Neural progenitor cell (in vitro differentiated cells): ENCODE measurements around the gene KASH5. TPM values are rescaled to one million over a fixed set of nuclear protein-coding genes. Genes with fewer than 3 reads are reported as not detected.

ENCODE experiments used
- DNase-seq: peaks from one replicate; pipeline ENCODE4 v3.0.0-alpha.2; 2016; ENCODE audit warnings: low spot score
- H2AFZ ChIP-seq: fragments of 200-600 bp; sonication (generic); replicated peaks from 2 replicates; pipeline ENCODE4 v1.6.1; 2016; ENCODE audit warnings: antibody characterized with exemption
- H3F3A ChIP-seq: fragments of 200-600 bp; sonication (generic); 2 replicates; pipeline ENCODE4 v1.6.1; 2016; ENCODE audit warnings: antibody characterized with exemption, low read depth
- H3K27ac ChIP-seq: fragments of 200-600 bp; sonication (generic); 2 replicates; pipeline ENCODE4 v1.5.1; 2016; ENCODE audit warnings: mild to moderate bottlenecking
- H3K27me3 ChIP-seq: fragments of 200-600 bp; sonication (generic); 2 replicates; pipeline ENCODE4 v1.6.1; 2016; ENCODE audit warnings: mild to moderate bottlenecking, moderate library complexity
- H3K36me3 ChIP-seq: fragments of 200-600 bp; sonication (generic); 2 replicates; pipeline ENCODE4 v1.5.1; 2016
- H3K4me1 ChIP-seq: fragments of 200-600 bp; sonication (generic); 2 replicates; pipeline ENCODE4 v1.6.1; 2016; ENCODE audit warnings: mixed run types
- H3K4me2 ChIP-seq: fragments of 200-600 bp; sonication (generic); 2 replicates; pipeline ENCODE4 v1.6.1; 2016
- H3K4me3 ChIP-seq: fragments of 200-600 bp; sonication (generic); 2 replicates; pipeline ENCODE4 v1.5.1; 2016
- H3K79me2 ChIP-seq: fragments of 200-600 bp; sonication (generic); 2 replicates; pipeline ENCODE4 v1.6.1; 2016; ENCODE audit warnings: low read depth
- H3K9ac ChIP-seq: fragments of 200-600 bp; sonication (generic); 2 replicates; pipeline ENCODE4 v1.6.1; 2016
- H3K9me3 ChIP-seq: fragments of 200-600 bp; sonication (generic); 2 replicates; pipeline ENCODE4 v1.5.1; 2016; ENCODE audit warnings: low read depth
- H4K20me1 ChIP-seq: fragments of 200-600 bp; sonication (generic); 2 replicates; pipeline ENCODE4 v1.6.1; 2016; ENCODE audit warnings: low read depth
- H3K27ac Mint-ChIP-seq: 3 replicates; pipeline ENCODE4 v1.8.0; 2021; ENCODE audit warnings: mixed read lengths
- H3K27me3 Mint-ChIP-seq: 2 replicates; pipeline ENCODE4 v1.8.0; 2022; ENCODE audit warnings: low read depth, mild to moderate bottlenecking, inconsistent platforms, moderate library complexity, mixed read lengths; ENCODE audit not compliant: insufficient read depth
- H3K36me3 Mint-ChIP-seq: 3 replicates; pipeline ENCODE4 v1.8.0; 2021; ENCODE audit warnings: mixed read lengths
- H3K4me1 Mint-ChIP-seq: 3 replicates; pipeline ENCODE4 v1.8.0; 2021; ENCODE audit warnings: mixed read lengths
- H3K4me3 Mint-ChIP-seq: 3 replicates; pipeline ENCODE4 v1.8.0; 2021; ENCODE audit warnings: mild to moderate bottlenecking, moderate library complexity, mixed read lengths
- H3K9me3 Mint-ChIP-seq: 3 replicates; pipeline ENCODE4 v1.8.0; 2020; ENCODE audit warnings: mixed read lengths
- CTCF ChIP-seq: fragments of 200-600 bp; sonication (generic); IDR thresholded peaks from 2 replicates; pipeline ENCODE4 v1.5.1; 2017; ENCODE audit warnings: antibody characterized with exemption, mild to moderate bottlenecking
- EZH2 ChIP-seq: fragments of 200-600 bp; sonication (generic); IDR thresholded peaks from 2 replicates; pipeline ENCODE4 v1.6.1; 2017; ENCODE audit warnings: antibody characterized with exemption, mild to moderate bottlenecking, moderate library complexity
- EZH2phosphoT487 ChIP-seq: fragments of 200-600 bp; sonication (generic); IDR thresholded peaks from 2 replicates; pipeline ENCODE4 v1.6.1; 2017; ENCODE audit warnings: antibody characterized with exemption
- total RNA-seq: library from RNA; depleted of rRNA; stranded (reverse); fragments of >200 nt; gene quantifications from 2 replicates; pipeline ENCODE4 v1.2.3, GENCODE V29; 2015; ENCODE audit warnings: low replicate concordance

The KASH5 gene
- total RNA-seq, 1 donor from 2014 or later = not detected

- H3K27ac ChIP-seq = no peak overlapping the region
- H2AFZ ChIP-seq = no peak overlapping the region
- Mint-ChIP-seq H3K9me3 (peaks cover 24% of the 10 kb centered on the region), H3K36me3 (peaks cover 2% of the 10 kb centered on the region), H3K27ac (no peak overlapping the region), H3K27me3 (peaks cover 14% of the 10 kb centered on the region), H3K4me3 (no peak overlapping the region), H3K4me1 (no peaks in the 10 kb centered on the region)
- no peak for TF ChIP-seq CTCF
- TF ChIP-seq EZH2 = no peak
- TF ChIP-seq EZH2phosphoT487 = no peak
- no peak for DNase-seq
- H3K27me3 ChIP-seq = no peaks in the 10 kb centered on the region
- no peak overlapping the region for H3K4me3 ChIP-seq
- H3K4me1 ChIP-seq = no peaks in the 10 kb centered on the region
- peaks cover 3% of the 10 kb centered on the region for H3K9me3 ChIP-seq
- H3K4me2 ChIP-seq = no peak overlapping the region
- H3F3A ChIP-seq = no peaks in the 10 kb centered on the region
- H3K36me3 ChIP-seq = no peaks in the 10 kb centered on the region
- H3K9ac ChIP-seq = no peak overlapping the region
- H4K20me1 ChIP-seq = no peaks in the 10 kb centered on the region
- no peaks in the 10 kb centered on the region for H3K79me2 ChIP-seq
These were observed 4.5 kb upstream of the KASH5 start for GRCh38 chr19:49383599-49383998.

- no peak overlapping the region for H3K4me3 ChIP-seq
- Mint-ChIP-seq H3K27ac (no peak overlapping the region), H3K27me3 (peaks cover 16% of the 10 kb centered on the region)
These were observed 1.4 kb downstream of the KASH5 start for GRCh38 chr19:49389406-49389805.

DNA sequence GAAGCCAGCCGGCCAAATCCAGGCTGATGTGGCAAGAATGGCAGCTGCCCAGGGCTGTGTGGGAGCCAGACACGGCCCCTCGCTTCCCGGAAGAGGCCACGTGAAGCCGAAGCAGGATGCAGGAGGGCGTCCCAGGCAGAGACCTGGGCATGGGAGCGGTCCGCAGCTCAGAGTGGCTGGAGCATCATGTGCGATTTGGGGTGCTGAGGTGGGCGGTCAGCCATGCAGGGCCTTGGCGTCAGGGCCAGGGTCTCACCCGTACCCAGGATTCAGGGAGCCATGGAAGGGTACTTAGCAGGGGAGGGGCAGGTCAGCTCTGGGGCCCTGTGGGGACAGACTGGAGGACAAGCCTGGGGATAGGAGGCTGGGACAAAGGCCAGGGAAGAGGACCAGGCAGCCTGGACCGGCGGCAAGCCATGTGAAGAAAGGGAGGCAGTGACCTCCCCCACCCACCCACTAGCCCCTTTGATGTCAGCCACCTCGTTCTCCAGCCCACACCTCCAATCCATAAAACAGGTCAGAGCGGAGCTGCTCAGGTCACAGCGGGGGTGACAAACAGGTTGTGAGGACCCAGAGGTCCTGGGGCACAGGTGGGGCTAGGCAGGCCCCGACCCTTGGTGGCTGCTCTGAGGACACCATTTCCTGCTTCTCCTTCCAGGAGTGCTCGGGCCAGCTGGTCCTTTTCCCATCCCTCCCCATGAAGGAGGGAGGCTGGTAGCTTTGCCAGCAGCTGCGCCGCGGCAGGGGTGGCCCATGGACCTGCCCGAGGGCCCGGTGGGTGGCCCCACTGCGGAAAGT lies 2.3 kb downstream of the KASH5 start:
- peak overlapping the region; percentile 38 for H3K4me3 Mint-ChIP-seq
- H3K9ac ChIP-seq = no peak overlapping the region
- H3K27ac Mint-ChIP-seq = no peak overlapping the region
- H3F3A ChIP-seq = peaks cover 16% of the 10 kb centered on the region
- H3K4me1 Mint-ChIP-seq = peaks cover 15% of the 10 kb centered on the region
- H3K9me3 ChIP-seq = no peaks in the 10 kb centered on the region
- no peak for DNase-seq
- H3K79me2 ChIP-seq = no peaks in the 10 kb centered on the region
- no peak overlapping the region for H2AFZ ChIP-seq
- H3K36me3 Mint-ChIP-seq = peaks cover 2% of the 10 kb centered on the region
- H3K4me3 ChIP-seq = no peak overlapping the region
- H3K4me1 ChIP-seq = peaks cover 10% of the 10 kb centered on the region
- H3K4me2 ChIP-seq = no peak overlapping the region
- no peak overlapping the region for H3K27ac ChIP-seq
- no peaks in the 10 kb centered on the region for H4K20me1 ChIP-seq
- no peaks in the 10 kb centered on the region for H3K36me3 ChIP-seq
- H3K27me3 Mint-ChIP-seq = peaks cover 12% of the 10 kb centered on the region
- TF ChIP-seq EZH2 (no peak), CTCF (no peak), EZH2phosphoT487 (no peak)
- peaks cover 3% of the 10 kb centered on the region for H3K9me3 Mint-ChIP-seq
- no peaks in the 10 kb centered on the region for H3K27me3 ChIP-seq

More at GRCh38 chr19:49389406-49389805, 1.4 kb downstream of the KASH5 start:
- H3K9me3 Mint-ChIP-seq = peaks cover 3% of the 10 kb centered on the region
- TF ChIP-seq EZH2phosphoT487 (no peak), EZH2 (no peak), CTCF (no peak)
- no peak overlapping the region for H2AFZ ChIP-seq
- H3K27ac ChIP-seq = no peak overlapping the region
- H3K9ac ChIP-seq = no peak overlapping the region
- H3K36me3 Mint-ChIP-seq = peaks cover 2% of the 10 kb centered on the region
- H3K4me2 ChIP-seq = no peak overlapping the region
- DNase-seq = no peak
- H3K27me3 ChIP-seq = no peaks in the 10 kb centered on the region
- H3K79me2 ChIP-seq = no peaks in the 10 kb centered on the region
- H3K36me3 ChIP-seq = no peaks in the 10 kb centered on the region
- peaks cover 8% of the 10 kb centered on the region for H3K4me1 Mint-ChIP-seq
- no peaks in the 10 kb centered on the region for H4K20me1 ChIP-seq
- no peak overlapping the region for H3K4me3 Mint-ChIP-seq
- H3K9me3 ChIP-seq = no peaks in the 10 kb centered on the region
- H3F3A ChIP-seq = peaks cover 16% of the 10 kb centered on the region
- peaks cover 5% of the 10 kb centered on the region for H3K4me1 ChIP-seq
